Upper lobe of right lung (tissue), 1 donor: ENCODE data around the gene OMG. TPM values are rescaled to one million over a fixed set of nuclear protein-coding genes. Genes with fewer than 3 reads are reported as not detected.
"Not testable (repeated sequence)": the region's sequence is repeated elsewhere in the genome, so short reads cannot be mapped to it uniquely, and the experiment has no call there.

Experiments
- ATAC-seq: fragments of 200-7000 bp; cut with Tn5 transposase; one replicate; pipeline ENCODE4 v1.9.1; 2020; ENCODE audit warnings: mild to moderate bottlenecking, moderate library complexity
- DNase-seq: peaks from one replicate; pipeline ENCODE4 v3.0.0-alpha.2; 2020
- H3K27ac ChIP-seq: fragments of 200-600 bp; one replicate; pipeline ENCODE4 v1.8.0; 2022
- H3K27me3 ChIP-seq: fragments of 200-600 bp; one replicate; pipeline ENCODE4 v1.8.0; 2022; ENCODE audit warnings: mild to moderate bottlenecking
- H3K36me3 ChIP-seq: fragments of 200-600 bp; one replicate; pipeline ENCODE4 v1.8.0; 2022
- H3K4me1 ChIP-seq: fragments of 200-600 bp; one replicate; pipeline ENCODE4 v1.8.0; 2022
- H3K4me3 ChIP-seq: fragments of 200-600 bp; one replicate; pipeline ENCODE4 v1.8.0; 2022; ENCODE audit warnings: mild to moderate bottlenecking
- H3K9me3 ChIP-seq: fragments of 200-600 bp; one replicate; pipeline ENCODE4 v1.8.0; 2022
- intact Hi-C: fragments of 100-400 bp; cut with DNase I; formaldehyde crosslinking; loops from one replicate; pipeline ENCODE4 v1.11.0; 2022
- total RNA-seq: library from RNA; stranded (reverse); fragmentation: NEBNext Ultra II Directional; extraction: Animal tissue kit (Norgen Biotek cat#: 25700); gene quantifications from one replicate; pipeline ENCODE4 v1.2.1, GENCODE V29; 2021
- TF ChIP-seq, protein P1 (sequence below): fragments of 200-600 bp; IDR thresholded peaks from one replicate; pipeline ENCODE4 v1.8.0; 2022; ENCODE audit warnings: antibody characterized with exemption
- donor health status: DM: no; HTN: yes; CAD: no; lungs with severe emphysema.

OMG gene
- total RNA-seq, 1 donor from 2014 or later: 10.3 TPM

- H3K27ac ChIP-seq: peak overlapping the region; percentile 68
- H3K9me3 ChIP-seq: no peaks in the 10 kb centered on the region
- H3K27me3 ChIP-seq: no peaks in the 10 kb centered on the region
- H3K36me3 ChIP-seq: no peaks in the 10 kb centered on the region
- DNase-seq: no peak
- H3K4me3 ChIP-seq: peak overlapping the region; percentile 45
- peaks cover 8% of the 10 kb centered on the region for H3K4me1 ChIP-seq
- TF ChIP-seq, protein P1, sequence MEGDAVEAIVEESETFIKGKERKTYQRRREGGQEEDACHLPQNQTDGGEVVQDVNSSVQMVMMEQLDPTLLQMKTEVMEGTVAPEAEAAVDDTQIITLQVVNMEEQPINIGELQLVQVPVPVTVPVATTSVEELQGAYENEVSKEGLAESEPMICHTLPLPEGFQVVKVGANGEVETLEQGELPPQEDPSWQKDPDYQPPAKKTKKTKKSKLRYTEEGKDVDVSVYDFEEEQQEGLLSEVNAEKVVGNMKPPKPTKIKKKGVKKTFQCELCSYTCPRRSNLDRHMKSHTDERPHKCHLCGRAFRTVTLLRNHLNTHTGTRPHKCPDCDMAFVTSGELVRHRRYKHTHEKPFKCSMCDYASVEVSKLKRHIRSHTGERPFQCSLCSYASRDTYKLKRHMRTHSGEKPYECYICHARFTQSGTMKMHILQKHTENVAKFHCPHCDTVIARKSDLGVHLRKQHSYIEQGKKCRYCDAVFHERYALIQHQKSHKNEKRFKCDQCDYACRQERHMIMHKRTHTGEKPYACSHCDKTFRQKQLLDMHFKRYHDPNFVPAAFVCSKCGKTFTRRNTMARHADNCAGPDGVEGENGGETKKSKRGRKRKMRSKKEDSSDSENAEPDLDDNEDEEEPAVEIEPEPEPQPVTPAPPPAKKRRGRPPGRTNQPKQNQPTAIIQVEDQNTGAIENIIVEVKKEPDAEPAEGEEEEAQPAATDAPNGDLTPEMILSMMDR: no peak
- ATAC-seq: no peak
- intact Hi-C loops: no loop called here
Observed at GRCh38 chr17:31318851-31319661, 22.0 kb upstream of the OMG start.

DNA sequence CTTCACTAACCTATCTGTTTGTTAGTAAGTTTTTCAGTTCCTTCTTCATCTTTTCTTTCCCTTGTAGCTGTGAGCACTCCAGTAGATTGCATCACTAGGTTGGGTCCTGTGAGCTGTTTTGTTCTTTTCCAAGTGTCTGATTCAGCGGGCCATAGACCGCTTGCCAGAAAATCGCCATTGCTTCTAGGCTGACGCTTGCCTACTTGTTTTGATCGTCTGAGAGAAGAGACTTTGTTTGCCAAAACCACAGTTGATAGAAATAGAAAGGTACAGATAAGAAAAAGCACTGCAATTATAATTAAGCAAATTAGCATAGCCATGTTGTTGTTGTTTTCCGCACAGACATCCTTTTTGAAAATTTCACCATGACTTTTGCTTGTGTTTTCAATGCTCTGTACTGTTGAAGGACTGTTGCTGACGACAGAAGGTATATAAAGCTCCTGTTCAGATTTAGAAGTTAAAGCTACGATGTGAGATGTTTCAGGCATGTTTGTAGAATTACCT lies 21.3 kb upstream of the OMG start:
- peak overlapping the region; percentile 68 for H3K27ac ChIP-seq
- no peak for DNase-seq
- peak; percentile 73 for ATAC-seq
- H3K4me3 ChIP-seq: peak overlapping the region; percentile 45
- no peaks in the 10 kb centered on the region for H3K27me3 ChIP-seq
- intact Hi-C loops: no loop called here
- TF ChIP-seq, protein P1: no peak
- no peaks in the 10 kb centered on the region for H3K9me3 ChIP-seq
- H3K36me3 ChIP-seq: no peaks in the 10 kb centered on the region
- peaks cover 8% of the 10 kb centered on the region for H3K4me1 ChIP-seq

GRCh38 chr17:31314782-31315100 lies 17.7 kb upstream of the OMG start:
- Histone ChIP-seq H3K27ac (peak overlapping the region; percentile 81), H3K4me3 (no peak overlapping the region)
- intact Hi-C loops: no loop called here

DNA sequence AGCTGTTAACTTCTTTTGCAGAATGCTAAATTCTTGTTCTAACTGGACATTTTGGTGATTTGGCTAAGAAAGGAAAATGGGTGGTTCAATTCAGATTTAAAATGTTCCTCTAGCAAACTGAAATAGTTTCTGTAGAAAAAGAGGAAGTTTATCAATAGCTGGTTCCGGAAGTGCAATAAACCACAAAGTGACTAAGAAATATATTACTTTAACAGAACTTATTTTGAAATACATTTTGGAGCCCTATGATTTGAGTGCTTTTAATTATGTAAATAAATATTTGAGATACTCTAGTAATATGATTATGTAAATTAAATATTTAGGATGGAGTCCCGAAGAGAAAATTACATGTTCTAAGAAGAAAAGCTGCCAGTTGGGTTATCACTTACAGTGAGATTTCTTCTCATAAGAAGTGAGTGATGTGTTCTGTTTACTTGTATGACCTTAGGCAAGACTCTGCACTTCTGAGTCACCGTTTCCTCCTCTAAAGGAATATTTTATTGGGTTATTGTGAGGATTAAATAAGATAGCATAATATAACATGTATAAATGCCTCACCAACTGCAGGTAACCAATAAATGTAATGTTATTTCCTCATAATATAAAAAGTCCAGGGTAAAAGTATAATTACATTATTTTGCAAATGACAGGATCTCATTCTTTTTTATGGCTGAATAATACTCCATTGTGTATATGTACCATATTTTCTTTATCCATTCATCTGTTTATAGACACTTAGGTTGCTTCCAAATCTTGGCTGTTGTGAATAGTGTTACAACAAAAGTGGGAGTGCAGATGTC lies 17.1 kb upstream of the OMG start, which contains the start of gene EVI2B:
Gene EVI2B (minus strand): TSS at position 73 of the 800 bp plus-strand sequence. CDS start 8,445 bp downstream, outside the sequence.
- DNase-seq (no peak), ATAC-seq (peak; percentile 66)
- H3K9me3 ChIP-seq: no peaks in the 10 kb centered on the region
- intact Hi-C loops: no loop called here
- peaks cover 8% of the 10 kb centered on the region for H3K4me1 ChIP-seq
- peak within 1 kb of the TSS; percentile 81 for H3K27ac ChIP-seq
- H3K27me3 ChIP-seq: no peaks in the 10 kb centered on the region
- peak within 1 kb of the TSS; percentile 39 for H3K4me3 ChIP-seq
- H3K36me3 ChIP-seq: no peaks in the 10 kb centered on the region
- TF ChIP-seq, protein P1: no peak

More at GRCh38 chr17:31314782-31315100, 17.7 kb upstream of the OMG start:
- H3K36me3 ChIP-seq: no peaks in the 10 kb centered on the region
- no peaks in the 10 kb centered on the region for H3K9me3 ChIP-seq
- ATAC-seq: peak; percentile 33
- TF ChIP-seq, protein P1: no peak
- H3K27me3 ChIP-seq: no peaks in the 10 kb centered on the region
- peaks cover 8% of the 10 kb centered on the region for H3K4me1 ChIP-seq
- no peak for DNase-seq

GRCh38 chr17:31312223-31312622 lies 15.2 kb upstream of the OMG start:
- H3K4me3 ChIP-seq: peak overlapping the region; percentile 39
- H3K27me3 ChIP-seq, intact Hi-C loops, H3K4me1 ChIP-seq, H3K36me3 ChIP-seq, DNase-seq, H3K9me3 ChIP-seq: not testable (repeated sequence)
- peak; percentile 39 for ATAC-seq
- peak overlapping the region; percentile 81 for H3K27ac ChIP-seq

DNA sequence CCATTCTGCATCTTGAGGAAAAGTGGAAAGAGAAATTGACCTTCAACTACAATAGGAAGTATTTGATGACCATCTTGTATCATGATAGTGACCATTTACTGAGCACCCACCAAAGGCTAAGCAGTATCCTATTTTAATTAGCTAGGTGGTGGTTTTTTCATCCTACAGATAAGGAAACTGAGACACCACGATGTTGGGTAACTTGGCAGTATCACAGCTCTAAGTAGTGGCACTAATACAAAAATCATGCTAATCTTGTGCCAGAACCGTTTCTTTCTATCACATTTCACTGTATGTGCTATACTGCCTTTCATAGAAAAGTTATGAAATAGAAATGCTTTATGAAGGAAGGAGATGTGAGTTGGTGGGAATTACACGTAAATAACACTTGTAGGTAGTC lies 14.5 kb upstream of the OMG start:
- TF ChIP-seq, protein P1: no peak
- Histone ChIP-seq H3K9me3 (no peaks in the 10 kb centered on the region), H3K27ac (peak overlapping the region; percentile 81), H3K36me3 (no peaks in the 10 kb centered on the region), H3K4me1 (no peaks in the 10 kb centered on the region), H3K4me3 (peak overlapping the region; percentile 39), H3K27me3 (no peaks in the 10 kb centered on the region)
- intact Hi-C loops: no loop called here
- ATAC-seq (no peak), DNase-seq (no peak)
